HG03520 (cell line): ENCODE results near the gene TRIB2.
A peak's percentile ranks its signal among the peaks of the same experiment; 100 is the strongest.

ENCODE experiments used
- ATAC-seq: cut with Tn5 transposase; IDR thresholded peaks from one replicate; pipeline ENCODE4 v1.9.1; 2021; ENCODE audit warnings: mild to moderate bottlenecking, moderate library complexity; ENCODE audit not compliant: unreplicated experiment

Gene TRIB2

DNA sequence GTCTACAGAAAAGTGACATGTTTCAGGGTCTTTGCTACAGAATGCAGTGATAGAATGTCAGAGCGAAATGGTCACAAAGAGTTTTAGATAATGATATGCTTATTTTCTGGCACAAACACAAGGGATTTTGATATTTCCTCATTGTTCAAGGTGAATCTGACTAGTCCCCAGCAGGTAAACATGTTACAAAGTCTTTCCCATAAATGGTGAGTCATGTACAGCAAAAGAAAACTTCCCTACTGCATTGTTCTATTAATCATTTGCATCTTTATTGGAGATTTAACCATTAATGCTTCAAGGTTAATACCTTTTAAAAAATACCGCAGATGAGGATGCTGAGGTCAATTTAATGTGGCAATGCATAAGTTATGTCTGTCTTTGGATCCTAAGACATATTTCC is 19.1 kb upstream of the TRIB2 start:
- ATAC-seq, result no peak

DNA sequence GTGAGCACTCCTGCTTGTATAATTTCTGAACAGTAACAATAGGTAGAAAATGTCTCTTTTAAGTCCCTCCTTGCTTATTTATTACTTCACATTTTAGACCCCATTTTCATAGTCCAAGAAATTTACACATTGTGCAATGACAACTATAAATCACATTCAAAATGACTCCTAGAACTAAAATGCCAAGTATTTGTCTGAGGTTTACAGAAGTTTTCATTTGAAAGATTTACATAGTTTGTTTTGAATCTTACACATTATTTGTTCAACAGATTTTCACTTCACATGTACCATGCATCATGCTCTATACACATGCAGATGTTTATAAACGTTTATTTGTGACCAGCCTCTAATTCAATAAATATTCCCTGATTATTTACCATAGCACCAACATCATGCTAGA is 15.7 kb upstream of the TRIB2 start:
- no peak for ATAC-seq

DNA sequence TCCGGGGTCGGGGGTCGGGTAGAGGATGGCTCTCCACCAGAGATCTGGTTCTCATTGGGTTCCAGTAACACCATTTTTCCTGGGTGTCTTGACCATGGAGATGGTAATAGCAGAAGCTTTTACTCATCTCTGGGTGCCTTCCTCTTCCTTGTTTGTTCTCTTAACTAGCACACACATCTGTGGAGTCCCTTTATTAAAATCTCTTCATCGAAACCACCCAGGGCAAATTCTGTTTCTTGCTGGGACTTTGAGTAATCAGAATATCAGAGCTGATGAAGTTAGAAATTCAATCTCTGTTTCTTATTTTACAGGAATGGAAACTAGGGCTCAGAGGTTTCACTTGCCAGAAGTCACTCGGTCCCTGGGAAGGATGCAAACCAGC is 15.0 kb upstream of the TRIB2 start:
- ATAC-seq, result no peak

DNA sequence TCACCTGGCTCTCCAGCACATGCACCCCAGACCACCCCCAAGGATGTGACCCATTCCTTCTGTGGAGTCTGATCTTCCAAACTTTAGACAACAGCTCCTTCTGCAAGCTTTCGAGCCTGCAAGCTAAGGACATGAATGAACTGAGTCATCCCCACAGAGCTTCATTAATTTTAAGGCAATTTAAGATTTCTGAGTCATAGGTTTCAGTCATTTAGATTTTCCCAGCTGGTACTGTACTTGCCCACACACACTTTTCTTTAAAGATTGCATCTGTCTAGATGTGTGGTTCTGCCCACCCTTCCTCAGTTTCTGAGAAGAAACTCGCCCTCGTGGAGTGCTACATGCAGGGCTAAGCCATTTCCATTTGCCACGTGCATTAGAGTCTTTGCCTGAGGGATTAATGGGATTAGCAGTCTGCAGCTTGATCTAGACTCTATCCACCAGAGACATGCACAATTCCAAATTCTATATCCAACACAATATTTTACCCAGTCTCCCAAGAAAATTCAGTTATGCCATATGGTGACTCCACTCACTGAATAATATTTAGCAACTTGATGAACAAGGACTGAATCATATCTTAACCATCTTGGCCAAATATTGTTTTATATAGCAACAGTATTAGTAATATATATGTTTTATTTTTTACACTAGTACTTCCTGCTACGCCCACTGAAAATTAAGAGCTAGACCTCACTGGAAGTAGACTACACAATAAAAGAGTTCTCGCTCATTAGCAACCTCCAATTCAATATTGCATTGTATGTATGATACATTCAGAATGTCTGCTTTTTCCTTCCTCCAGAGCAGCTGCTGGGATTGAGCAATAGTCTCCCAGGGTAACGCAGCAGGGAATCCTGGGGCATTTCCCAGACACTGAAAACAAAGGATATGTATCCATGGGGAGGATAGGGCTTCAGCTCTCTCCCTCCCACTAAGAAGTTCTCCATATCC is 14.3 kb upstream of the TRIB2 start:
- no peak for ATAC-seq

DNA sequence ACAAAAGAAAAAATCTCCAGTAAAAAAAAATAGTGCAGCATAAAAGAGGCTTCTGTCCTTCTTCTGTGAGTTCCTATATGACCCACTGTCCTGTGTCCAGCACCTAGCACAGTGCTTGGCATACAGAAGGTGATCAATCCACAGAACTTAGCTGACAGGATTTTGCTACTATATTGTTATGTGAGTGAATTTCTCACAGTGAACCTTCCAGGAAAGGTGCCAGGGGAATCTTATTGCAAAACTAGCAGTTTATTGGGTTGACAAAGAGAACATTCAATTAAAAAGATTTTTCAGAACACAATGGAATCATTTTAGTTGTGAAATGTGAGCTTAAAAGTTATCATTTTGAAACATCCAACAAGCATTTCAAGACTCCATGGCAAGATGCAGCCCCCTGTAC is 12.4 kb upstream of the TRIB2 start:
- ATAC-seq, result no peak

DNA sequence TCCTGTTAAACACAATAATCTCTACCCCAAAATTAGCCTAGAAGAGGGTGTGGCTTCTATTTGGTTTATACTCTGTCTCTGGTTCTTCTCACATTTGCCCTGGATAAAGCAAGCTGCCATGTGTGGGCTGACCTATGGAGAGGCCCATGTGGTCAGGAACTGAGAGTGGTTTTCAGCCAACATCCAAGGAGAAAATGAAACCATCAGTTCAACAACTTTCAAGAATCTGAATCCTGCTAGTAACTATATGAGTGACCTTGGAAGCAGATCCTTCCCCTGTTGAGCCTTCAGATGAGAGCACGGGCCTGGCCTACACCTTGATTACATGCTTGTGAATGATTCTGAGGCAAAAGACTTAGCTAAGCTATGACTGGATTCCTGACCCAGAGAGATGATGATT is 11.5 kb upstream of the TRIB2 start:
- ATAC-seq, result no peak

DNA sequence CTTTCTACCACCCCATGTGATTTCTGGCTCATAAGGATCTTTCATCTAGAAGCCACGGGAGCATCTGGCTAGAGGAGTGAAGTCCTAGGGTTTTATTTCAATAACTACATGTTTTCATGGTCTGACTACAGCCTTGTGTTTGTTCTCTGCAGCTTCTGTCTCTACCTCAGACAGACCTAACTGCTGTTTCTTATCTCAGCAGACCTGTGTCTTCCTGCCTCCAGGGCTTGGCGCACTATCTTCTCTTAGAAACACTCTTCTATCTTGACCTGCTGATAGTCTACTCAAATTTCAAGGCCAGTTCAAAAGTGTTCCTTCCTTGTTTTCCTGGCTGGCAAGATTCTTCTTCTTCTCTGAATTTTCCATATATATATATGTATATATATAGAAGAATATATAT is 11.0 kb upstream of the TRIB2 start:
- no peak for ATAC-seq

DNA sequence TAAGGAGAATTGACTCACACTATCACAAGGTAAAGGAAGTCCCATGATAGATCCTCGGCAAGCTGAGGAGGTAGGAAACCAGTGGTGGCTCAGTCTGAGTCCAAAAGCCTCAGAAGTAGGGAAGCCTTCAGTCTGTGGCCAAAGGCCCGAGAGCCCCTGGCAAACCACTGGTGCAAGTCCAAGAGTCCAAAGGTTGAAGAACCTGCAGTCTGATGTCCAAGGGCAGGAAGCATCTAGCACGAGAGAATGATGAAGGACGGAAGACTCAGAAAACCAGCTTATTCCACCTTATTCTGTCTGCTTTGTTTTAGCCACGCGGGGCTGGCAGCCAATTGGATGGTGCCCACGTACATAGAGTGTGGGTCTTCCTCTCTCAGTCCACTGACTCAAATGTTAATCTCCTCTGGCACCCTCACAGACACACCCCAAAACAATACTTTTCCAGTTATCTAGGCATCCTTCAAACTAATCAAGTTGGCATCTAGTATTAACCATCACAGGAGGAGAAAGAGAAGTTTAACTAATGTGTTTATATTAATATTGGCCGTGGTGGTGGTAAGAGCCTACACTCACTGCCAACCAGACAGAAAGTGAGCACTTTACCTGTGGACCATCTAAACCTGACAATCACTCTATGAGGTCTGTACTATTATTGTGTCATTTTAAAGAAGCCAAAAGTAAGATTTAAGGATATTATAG is 8.1 kb upstream of the TRIB2 start:
- ATAC-seq, result no peak

DNA sequence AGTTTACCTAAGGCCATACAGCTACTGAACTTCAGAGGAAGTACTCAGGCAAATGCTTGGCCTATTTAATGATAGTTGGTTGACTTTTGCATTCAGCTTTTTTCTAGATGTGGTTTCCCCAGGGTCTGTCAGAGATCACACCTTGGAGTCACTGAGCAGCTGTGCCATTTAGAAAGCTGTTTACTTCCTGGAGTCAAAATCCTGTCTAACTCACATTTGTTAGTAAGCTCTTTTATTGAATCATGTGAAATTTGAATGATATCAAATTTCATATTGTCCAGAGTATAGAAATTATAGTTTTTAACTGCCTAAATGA is 7.6 kb upstream of the TRIB2 start:
- ATAC-seq, result no peak

DNA sequence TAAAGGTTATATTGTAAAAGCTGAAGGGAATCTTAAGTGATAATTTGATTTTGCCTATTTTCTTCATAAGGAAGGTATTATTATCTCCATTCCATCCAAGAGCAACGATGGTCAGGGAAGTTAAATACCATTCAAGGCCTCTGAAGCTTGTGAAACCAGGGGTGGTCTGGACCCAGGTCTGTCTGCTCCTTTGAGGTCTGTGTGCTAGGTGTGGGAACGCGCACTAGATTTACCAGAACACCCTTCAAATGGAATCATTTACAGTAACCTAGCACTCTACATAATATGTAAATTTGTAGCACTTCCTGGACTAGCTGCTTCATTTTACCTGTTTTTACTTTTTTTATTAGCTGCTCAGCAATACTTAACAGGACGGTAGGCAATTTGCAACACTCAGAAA is 6.4 kb upstream of the TRIB2 start:
- no peak for ATAC-seq

DNA sequence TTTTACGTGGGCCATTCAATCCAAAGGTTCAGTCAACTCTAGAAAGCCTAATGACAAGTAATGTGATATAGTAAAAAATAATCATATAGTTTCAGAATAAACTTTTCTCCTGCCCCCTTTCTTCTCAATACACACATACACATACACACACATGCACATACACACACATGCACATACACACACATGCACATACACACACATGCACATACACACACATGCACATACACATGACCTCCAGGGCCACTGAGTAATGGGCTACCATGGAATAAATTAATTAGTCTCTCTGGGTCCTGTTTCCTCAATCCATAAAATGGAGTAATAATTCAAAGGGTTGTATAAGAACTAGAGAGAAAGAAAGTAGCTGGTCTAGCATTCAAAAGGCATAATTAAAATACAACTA is 5.4 kb upstream of the TRIB2 start:
- ATAC-seq, result no peak

DNA sequence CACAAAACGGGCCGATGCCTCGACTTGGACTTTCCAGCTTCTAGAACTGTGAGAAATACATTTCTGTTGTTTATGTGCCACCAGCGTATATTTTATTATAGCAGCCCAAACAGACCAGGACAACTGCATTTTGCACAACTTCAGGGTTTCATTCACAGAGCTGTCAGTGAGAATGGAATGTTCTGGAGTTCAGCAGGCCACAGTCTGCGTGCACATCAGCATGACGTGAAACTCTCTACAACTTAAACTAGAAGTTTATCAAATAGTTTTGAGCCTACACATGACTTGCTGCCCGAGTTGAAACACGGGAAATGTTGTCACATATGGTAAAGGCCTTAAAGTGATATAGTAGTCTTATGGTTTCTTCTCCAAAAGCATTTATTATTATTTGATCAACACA is 3.9 kb upstream of the TRIB2 start:
- ATAC-seq, result no peak

DNA sequence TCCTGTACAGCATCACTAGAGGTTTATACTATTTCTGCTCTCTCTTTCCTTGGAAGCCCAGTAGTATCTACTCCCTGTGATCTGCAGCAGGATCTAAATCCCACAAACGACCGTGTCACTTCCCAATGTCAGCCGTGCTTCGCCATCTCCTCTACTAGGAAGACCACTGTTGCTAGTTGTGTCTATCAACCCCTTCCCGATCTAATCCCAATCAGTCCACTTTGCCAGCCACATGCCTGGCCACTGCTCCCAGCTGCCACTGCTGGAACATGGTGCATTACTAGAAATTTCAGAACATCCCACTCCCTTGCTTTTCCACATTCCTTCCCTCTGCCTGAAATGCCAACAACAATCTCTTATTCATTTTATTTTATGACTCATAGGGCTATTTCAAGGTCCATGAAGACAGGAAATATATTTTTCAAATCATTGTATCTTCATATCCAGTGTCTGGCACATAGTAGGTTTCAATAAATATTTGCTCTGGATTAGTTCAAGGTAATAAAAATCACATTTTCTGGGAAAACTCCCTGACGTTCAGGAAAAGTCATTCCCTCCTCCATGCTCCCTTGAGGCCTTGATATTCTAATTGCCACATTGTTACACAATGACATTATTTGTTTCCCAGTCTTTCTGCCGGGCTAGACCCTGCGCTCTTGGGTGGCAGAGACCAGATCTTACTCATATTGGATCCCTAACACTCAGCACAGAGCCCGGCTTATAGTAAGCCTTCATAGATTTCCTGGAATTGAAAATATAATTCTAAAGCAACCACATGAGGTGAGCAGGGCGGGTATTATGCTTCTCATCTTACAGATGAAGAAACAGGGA is 2.1 kb upstream of the TRIB2 start:
- ATAC-seq, result no peak

DNA sequence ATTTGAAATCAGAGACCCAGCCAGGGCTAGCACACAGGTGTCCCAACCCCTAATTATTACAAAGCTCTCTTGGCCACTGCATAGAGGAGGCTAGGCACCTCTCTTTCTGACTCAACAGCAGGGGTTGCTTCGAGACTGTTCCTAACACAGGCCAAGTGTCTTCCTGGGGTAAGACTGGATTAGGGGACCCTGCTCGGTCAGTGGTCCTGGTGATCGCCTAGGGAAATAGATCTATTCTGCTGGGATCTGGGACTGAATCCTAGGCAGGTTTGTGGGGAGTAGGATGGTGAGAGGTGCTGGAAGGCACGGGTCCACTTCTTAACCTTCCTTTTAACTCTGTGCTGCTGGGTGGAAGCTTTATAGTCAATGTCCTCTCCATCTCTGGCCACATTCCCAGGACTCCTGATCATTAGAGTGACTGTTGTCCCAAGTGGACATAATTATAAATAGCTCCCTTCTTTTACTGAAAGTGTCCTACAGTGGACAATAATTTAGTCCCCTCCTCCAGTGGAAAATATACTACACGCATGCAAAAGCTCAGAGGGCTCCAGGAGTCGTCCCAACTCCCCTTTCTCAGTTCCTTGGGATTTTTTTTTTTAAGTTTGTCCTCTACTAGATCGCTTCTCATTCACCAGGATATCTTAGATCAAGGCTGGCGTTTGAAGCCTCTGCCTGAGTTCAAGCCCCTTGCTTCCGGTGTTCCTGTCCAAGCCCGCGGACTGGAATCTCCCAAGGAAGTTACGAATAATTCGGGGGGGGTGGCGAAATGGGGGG is 1.3 kb upstream of the TRIB2 start:
- no peak for ATAC-seq

DNA sequence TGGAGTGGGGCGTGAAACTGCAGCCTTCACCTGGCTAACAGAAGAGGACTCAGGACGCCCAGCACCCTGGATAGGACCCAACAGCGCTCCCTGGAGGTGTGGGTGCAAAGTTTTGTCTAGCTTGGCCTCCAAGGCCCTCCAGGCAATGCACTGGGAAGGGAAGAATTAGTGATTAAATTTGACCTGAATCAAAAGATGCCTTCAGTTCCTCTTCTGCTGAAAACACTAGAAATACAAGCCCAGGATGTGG is 779 bp upstream of the TRIB2 start:
- ATAC-seq, result peak; percentile 31

DNA sequence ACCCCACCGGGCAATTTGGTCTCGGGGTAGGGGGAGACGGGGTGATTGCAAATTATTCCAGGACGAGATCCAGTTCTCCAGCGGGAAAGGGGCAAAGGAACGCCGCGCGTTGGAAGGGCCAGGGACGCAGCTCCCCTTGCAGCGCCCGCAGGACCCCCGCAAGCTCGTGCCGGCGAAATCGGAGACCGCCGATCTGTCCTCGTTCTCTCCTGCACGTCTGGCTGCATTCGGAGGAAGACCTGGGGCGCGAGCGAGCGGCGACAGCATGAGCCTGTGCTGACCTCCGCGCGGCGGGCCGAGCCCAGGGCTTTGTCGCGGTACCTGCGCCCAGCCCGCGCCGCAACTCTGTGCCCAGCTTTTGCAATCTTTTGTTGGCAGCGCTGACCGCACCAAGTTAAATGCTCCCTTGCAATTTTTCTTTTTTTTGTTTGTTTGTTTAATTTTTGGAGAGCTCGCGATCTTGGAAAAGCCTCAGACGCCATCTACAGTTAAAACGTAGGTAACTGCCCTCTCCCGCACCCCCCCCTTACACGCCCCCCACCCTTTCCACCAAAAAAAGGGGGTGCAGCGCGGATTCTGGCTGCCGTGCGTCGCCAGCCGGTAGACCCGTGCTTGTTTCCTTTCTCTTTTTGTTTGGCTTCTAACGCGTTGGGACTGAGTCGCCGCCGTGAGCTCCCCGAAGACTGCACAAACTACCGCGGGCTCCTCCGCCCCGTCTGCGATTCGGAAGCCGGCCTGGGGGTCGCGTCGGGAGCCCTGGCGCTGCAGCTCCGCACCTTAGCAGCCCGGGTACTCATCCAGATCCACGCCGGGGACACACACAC is 667 bp downstream of the TRIB2 start:
- peak; percentile 23 for ATAC-seq

DNA sequence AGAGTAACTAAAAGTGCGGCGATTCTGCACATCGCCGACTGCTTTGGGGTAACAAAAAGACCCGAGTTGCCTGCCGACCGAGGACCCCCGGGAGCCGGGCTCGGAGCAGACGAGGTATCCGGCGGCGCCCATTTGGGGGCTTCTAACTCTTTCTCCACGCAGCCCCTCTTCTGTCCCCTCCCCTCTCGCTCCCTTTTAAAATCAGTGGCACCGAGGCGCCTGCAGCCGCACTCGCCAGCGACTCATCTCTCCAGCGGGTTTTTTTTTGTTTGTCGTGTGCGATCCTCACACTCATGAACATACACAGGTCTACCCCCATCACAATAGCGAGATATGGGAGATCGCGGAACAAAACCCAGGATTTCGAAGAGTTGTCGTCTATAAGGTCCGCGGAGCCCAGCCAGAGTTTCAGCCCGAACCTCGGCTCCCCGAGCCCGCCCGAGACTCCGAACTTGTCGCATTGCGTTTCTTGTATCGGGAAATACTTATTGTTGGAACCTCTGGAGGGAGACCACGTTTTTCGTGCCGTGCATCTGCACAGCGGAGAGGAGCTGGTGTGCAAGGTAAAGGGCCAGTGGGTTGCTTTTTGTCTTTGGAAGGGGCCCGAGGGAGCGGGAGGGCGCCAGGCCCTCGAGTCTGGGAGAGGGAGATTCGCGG is 1.4 kb downstream of the TRIB2 start:
- no peak for ATAC-seq

DNA sequence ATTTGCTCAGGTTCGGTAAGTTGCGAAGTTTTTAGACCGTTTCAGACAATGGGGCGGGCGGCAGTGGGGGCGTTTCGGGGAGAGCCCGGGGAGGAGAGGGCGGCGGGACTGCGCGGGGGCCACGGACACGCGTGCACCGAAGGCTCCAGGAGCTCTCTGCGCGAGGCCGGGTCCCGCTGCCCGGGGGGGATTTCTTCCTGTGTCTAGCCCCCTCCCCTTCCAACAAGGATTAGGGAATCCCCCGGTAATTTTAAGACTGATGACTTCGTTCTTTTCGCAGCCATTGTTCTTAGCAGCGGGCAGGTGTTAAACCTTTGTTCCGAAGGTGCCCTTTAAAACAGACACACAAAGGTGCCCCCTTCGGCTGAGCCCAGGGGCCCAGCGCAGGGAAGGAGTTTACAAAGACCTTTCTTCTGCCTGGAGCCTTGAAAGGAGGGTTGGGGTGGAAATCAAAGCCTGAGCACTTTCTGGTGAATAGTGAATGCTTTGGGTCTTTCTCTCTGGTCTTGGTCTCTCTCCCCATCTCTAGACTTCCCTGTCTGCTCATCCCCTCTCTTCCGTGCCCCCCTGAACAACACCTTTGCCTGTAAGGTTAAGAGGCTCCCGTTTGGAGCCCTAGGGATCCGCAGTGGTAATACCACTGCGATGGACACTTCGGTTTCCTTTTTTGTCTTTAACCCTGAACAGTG is 2.1 kb downstream of the TRIB2 start:
- ATAC-seq, result no peak
